WTC11 (cell line): ENCODE results near the gene EHD1. TPM values are rescaled to one million over a fixed set of nuclear protein-coding genes. Genes with fewer than 3 reads are reported as not detected.

Experiments
- ATAC-seq: fragments of 200-7000 bp; cut with Tn5 transposase; 2 replicates; pipeline ENCODE4 v1.10.0; 2021; ENCODE audit warnings: mild to moderate bottlenecking, moderate library complexity
- CTCF ChIA-PET: fragments of 300-600 bp; sonication (Branson Sonifier 250); formaldehyde crosslinking; loops from one replicate; lab custom pipeline; 2021; ENCODE audit warnings: antibody characterized with exemption; lab: Charles Lee
- POLR2A ChIA-PET: fragments of 350-600 bp; sonication (Branson Sonifier 250); formaldehyde crosslinking; loops from one replicate; lab custom pipeline; 2021; ENCODE audit warnings: antibody characterized with exemption; lab: Charles Lee
- DNase-seq: peaks from one replicate; pipeline ENCODE4 v3.0.0; 2021; ENCODE audit warnings: low spot score
- H3K27ac Mint-ChIP-seq: 2 replicates; pipeline ENCODE4 v1.8.0; 2021; ENCODE audit warnings: mixed read lengths
- H3K27me3 Mint-ChIP-seq: 2 replicates; pipeline ENCODE4 v1.8.0; 2021; ENCODE audit warnings: low read depth, mild to moderate bottlenecking, moderate library complexity, mixed read lengths
- H3K36me3 Mint-ChIP-seq: 2 replicates; pipeline ENCODE4 v1.8.0; 2021; ENCODE audit warnings: mixed read lengths
- H3K4me1 Mint-ChIP-seq: 2 replicates; pipeline ENCODE4 v1.8.0; 2022; ENCODE audit warnings: mixed read lengths
- H3K4me3 Mint-ChIP-seq: 2 replicates; pipeline ENCODE4 v1.8.0; 2021; ENCODE audit warnings: mild to moderate bottlenecking, moderate library complexity, mixed read lengths
- H3K9me3 Mint-ChIP-seq: 2 replicates; pipeline ENCODE4 v1.8.0; 2021; ENCODE audit warnings: mixed read lengths
- ARID4B ChIP-seq: sonication (generic); formaldehyde crosslinking; IDR thresholded peaks from 2 replicates; pipeline ENCODE4 v1.8.0; 2023; ENCODE audit warnings: missing genetic modification reagents, mild to moderate bottlenecking, borderline replicate concordance
- ATF2 ChIP-seq: sonication (generic); formaldehyde crosslinking; IDR thresholded peaks from 2 replicates; pipeline ENCODE4 v1.8.1; 2022; ENCODE audit warnings: low read depth, missing genetic modification reagents, borderline replicate concordance
- CBFB ChIP-seq: sonication (generic); formaldehyde crosslinking; IDR thresholded peaks from 2 replicates; pipeline ENCODE4 v1.8.1; 2022; ENCODE audit warnings: mild to moderate bottlenecking, low read depth, missing genetic modification reagents
- E2F5 ChIP-seq: sonication (generic); formaldehyde crosslinking; IDR thresholded peaks from 2 replicates; pipeline ENCODE4 v1.8.1; 2022; ENCODE audit warnings: mild to moderate bottlenecking, moderate library complexity, missing genetic modification reagents
- ELF4 ChIP-seq: sonication (generic); formaldehyde crosslinking; IDR thresholded peaks from 2 replicates; pipeline ENCODE4 v1.8.1; 2022; ENCODE audit warnings: low read depth, mild to moderate bottlenecking, moderate library complexity, missing genetic modification reagents
- ETV6 ChIP-seq: sonication (generic); formaldehyde crosslinking; IDR thresholded peaks from 2 replicates; pipeline ENCODE4 v1.8.1; 2022; ENCODE audit warnings: mild to moderate bottlenecking, missing genetic modification reagents
- FOXP4 ChIP-seq: sonication (generic); formaldehyde crosslinking; IDR thresholded peaks from 2 replicates; pipeline ENCODE4 v1.8.0; 2022; ENCODE audit warnings: mild to moderate bottlenecking, missing genetic modification reagents
- GTF2I ChIP-seq: fragments of 250-450 bp; sonication (Bioruptor Pico); conservative IDR thresholded peaks from 2 replicates; pipeline ENCODE4 v1.4.0; 2021; ENCODE audit warnings: mild to moderate bottlenecking
- JAZF1 ChIP-seq: fragments of 250-450 bp; sonication (Bioruptor Pico); IDR thresholded peaks from 2 replicates; pipeline ENCODE4 v1.9.0; 2021; ENCODE audit warnings: moderate library complexity, mild to moderate bottlenecking, inconsistent platforms
- KAT7 ChIP-seq: sonication (generic); formaldehyde crosslinking; IDR thresholded peaks from 2 replicates; pipeline ENCODE4 v1.8.1; 2023; ENCODE audit warnings: missing genetic modification reagents, mild to moderate bottlenecking, borderline replicate concordance
- NFYB ChIP-seq: sonication (generic); formaldehyde crosslinking; conservative IDR thresholded peaks from 2 replicates; pipeline ENCODE4 v1.8.0; 2022; ENCODE audit warnings: low read depth, missing genetic modification reagents
- SP1 ChIP-seq: sonication (generic); formaldehyde crosslinking; conservative IDR thresholded peaks from 2 replicates; pipeline ENCODE4 v1.8.1; 2022; ENCODE audit warnings: missing genetic modification reagents
- USF2 ChIP-seq: sonication (generic); formaldehyde crosslinking; IDR thresholded peaks from 2 replicates; pipeline ENCODE4 v1.8.1; 2023; ENCODE audit warnings: mild to moderate bottlenecking, missing genetic modification reagents, moderate library complexity
- ZNF121 ChIP-seq: sonication (generic); formaldehyde crosslinking; IDR thresholded peaks from 2 replicates; pipeline ENCODE4 v1.8.0; 2023; ENCODE audit warnings: missing genetic modification reagents
- ZNF219 ChIP-seq: sonication (generic); formaldehyde crosslinking; IDR thresholded peaks from 2 replicates; pipeline ENCODE4 v1.8.0; 2023; ENCODE audit warnings: missing genetic modification reagents, mild to moderate bottlenecking, borderline replicate concordance
- ZNF232 ChIP-seq: sonication (generic); formaldehyde crosslinking; IDR thresholded peaks from 2 replicates; pipeline ENCODE4 v1.8.0; 2022; ENCODE audit warnings: mild to moderate bottlenecking, missing genetic modification reagents
- ZNF396 ChIP-seq: fragments of 250-450 bp; sonication (Bioruptor Pico); IDR thresholded peaks from 2 replicates; pipeline ENCODE4 v1.8.0; 2021; ENCODE audit warnings: mild to moderate bottlenecking, moderate library complexity, borderline replicate concordance
- ZNF671 ChIP-seq: fragments of 250-450 bp; sonication (Bioruptor Pico); IDR thresholded peaks from 2 replicates; pipeline ENCODE4 v1.8.0; 2021; ENCODE audit warnings: mild to moderate bottlenecking
- total RNA-seq: library from RNA; stranded (reverse); gene quantifications from 3 replicates; pipeline ENCODE4 v1.2.3, GENCODE V29; 2021
- TF ChIP-seq, protein P1 (sequence below): fragments of 250-450 bp; sonication (Bioruptor Pico); IDR thresholded peaks from 2 replicates; pipeline ENCODE4 v1.9.0; 2021; ENCODE audit warnings: moderate library complexity, mild to moderate bottlenecking, inconsistent platforms, borderline replicate concordance

Gene EHD1
- total RNA-seq, 1 experiment from 2014 or later = 38.1 TPM

DNA sequence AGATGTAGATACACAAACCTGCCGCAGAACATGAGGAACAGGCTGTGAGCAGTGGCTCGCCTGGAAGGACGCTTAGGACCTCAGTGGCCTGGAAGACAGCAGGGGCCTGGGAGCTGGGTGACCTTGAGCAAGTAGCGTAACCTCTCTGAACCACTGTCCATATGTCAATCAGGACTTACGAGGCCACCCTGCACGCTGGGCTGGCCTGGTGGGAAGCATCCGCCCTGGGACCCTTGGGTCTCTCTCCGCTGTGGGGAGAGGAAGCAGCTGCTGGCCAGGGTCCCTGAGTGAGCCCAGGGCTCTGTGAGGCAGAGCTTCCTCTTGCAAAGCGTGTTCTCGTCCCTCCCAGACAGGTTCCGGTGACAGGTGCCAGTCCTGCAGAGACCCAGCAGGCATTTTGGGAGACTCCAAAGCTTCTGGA is 14.0 kb upstream of the EHD1 start:
- no peak for DNase-seq
- Mint-ChIP-seq H3K27me3 (no peaks in the 10 kb centered on the region), H3K4me3 (no peak overlapping the region), H3K27ac (peak overlapping the region; percentile 20; the same call in 1 of the 2 replicates), H3K4me1 (peaks cover 13% of the 10 kb centered on the region), H3K9me3 (no peaks in the 10 kb centered on the region), H3K36me3 (0 out of 2 replicates have a peak, but pooled peaks cover 3% of the 10 kb centered on the region)
- POLR2A ChIA-PET = no interaction called here
- CTCF ChIA-PET = interaction anchor here (1.0 to 22.9 kb wide), 4 partner anchors 17 to 105 kb away, joined by 3 to 372 read pairs (median 8); partner anchors contain the start of gene CDC42BPG
- ATAC-seq = no peak
- TF ChIP-seq, protein P1, sequence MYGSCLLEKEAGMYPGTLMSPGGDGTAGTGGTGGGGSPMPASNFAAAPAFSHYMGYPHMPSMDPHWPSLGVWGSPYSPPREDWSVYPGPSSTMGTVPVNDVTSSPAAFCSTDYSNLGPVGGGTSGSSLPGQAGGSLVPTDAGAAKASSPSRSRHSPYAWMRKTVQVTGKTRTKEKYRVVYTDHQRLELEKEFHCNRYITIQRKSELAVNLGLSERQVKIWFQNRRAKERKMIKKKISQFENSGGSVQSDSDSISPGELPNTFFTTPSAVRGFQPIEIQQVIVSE = no peak
- no peak for TF ChIP-seq JAZF1 (CRISPR knock-in tag)
- TF ChIP-seq ARID4B (CRISPR knock-in tag) = no peak
- TF ChIP-seq ETV6 = no peak
- TF ChIP-seq E2F5 = no peak
- TF ChIP-seq ZNF121 (CRISPR knock-in tag) = no peak
- no peak for TF ChIP-seq SP1
- no peak for TF ChIP-seq KAT7 (CRISPR knock-in tag)
- TF ChIP-seq ELF4 (CRISPR knock-in tag) = no peak
- TF ChIP-seq CBFB (CRISPR knock-in tag) = no peak
- no peak for TF ChIP-seq ZNF396 (CRISPR knock-in tag)
- TF ChIP-seq ZNF232 (CRISPR knock-in tag) = no peak

GRCh38 chr11:64891880-64892279 is 13.5 kb upstream of the EHD1 start:
- Mint-ChIP-seq H3K9me3 (no peaks in the 10 kb centered on the region), H3K36me3 (no peaks in the 10 kb centered on the region), H3K27me3 (no peaks in the 10 kb centered on the region), H3K27ac (peak overlapping the region; percentile 20; the same call in 1 of the 2 replicates), H3K4me3 (no peak overlapping the region), H3K4me1 (peaks cover 17% of the 10 kb centered on the region)
- ChIA-PET POLR2A (no interaction called here), CTCF (interaction anchor here (1.0 to 22.9 kb wide), 3 partner anchors 17 to 104 kb away, joined by 3 to 372 read pairs (median 6); partner anchors contain the start of gene CDC42BPG)
- ATAC-seq (no peak), DNase-seq (no peak)
- TF ChIP-seq NFYB = no peak
- TF ChIP-seq ZNF121 (CRISPR knock-in tag) = 0 out of 2 replicates have a peak, but pooled peaks have one; percentile 26

DNA sequence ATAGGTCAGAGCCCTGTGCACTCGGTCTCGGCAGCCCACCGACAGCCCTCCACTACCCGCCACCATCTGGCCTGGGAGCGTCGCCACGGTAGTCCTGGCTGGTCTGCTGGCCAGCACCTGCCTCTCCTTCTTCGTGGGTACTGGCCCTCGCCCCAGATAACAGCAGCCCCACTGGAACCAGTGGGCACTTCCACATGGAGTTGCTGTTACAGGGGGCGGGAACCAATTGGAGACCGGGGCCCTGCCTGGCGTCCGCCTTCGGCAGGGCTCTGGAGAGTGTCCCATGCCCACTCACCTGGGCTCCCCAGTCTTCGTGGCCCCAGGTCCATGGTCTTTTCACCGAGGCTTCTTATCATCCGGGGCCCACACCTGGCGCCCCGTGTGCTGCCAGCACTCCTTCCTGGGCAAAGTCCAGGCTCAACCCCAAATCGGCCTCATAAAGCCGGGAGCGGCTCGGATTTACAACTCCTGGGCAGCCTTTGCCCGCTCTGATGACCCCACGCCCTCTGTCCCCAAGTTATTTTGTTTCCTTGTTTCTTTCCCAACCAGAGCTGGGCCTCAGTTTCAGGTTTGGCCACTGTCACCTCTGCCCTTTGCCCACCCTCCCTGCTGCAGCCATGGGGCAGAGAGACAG is 12.9 kb upstream of the EHD1 start:
- Mint-ChIP-seq H3K27me3 (no peaks in the 10 kb centered on the region), H3K4me3 (no peak overlapping the region), H3K27ac (no peak overlapping the region), H3K36me3 (no peaks in the 10 kb centered on the region), H3K9me3 (no peaks in the 10 kb centered on the region), H3K4me1 (peaks cover 17% of the 10 kb centered on the region)
- CTCF ChIA-PET = interaction anchor here (1.5 to 22.9 kb wide), 3 partner anchors 14 to 44 kb away, joined by 3 to 372 read pairs (median 104); partner anchors contain the start of genes CDC42BPG and EHD1
- no peak for ATAC-seq
- no peak for DNase-seq
- POLR2A ChIA-PET = no interaction called here
- TF ChIP-seq GTF2I (CRISPR knock-in tag) (no peak), ATF2 (no peak), FOXP4 (CRISPR knock-in tag) (no peak), ETV6 (no peak), ZNF671 (CRISPR knock-in tag) (no peak), ZNF219 (CRISPR knock-in tag) (no peak), USF2 (no peak)
